ENCODE data around the gene ARF6.
"Not testable (repeated sequence)": the region's sequence is repeated elsewhere in the genome, so short reads cannot be mapped to it uniquely, and the experiment has no call there.

Gene ARF6

GRCh38 chr14:49923881-49924280 is 31.0 kb downstream of the ARF6 start:
- no peak overlapping the region for H3K27ac ChIP-seq (ENCODE audit: low read depth in 2 of 2, low read length in 2 of 2)
- no peak overlapping the region for H3K9ac ChIP-seq (ENCODE audit: low read depth in 1 of 2, low read length in 2 of 2)
- H3K4me3 ChIP-seq (ENCODE audit: low read length in 2 of 2): no peak overlapping the region
- no peaks in the 10 kb centered on the region for H3K9me3 ChIP-seq (ENCODE audit: control insufficient read depth in 2 of 2, low read length in 2 of 2)
- no peaks in the 10 kb centered on the region for H3K36me3 ChIP-seq (ENCODE audit: control insufficient read depth in 2 of 2, insufficient read depth in 2 of 2, low read length in 2 of 2)
- H3K4me1 ChIP-seq (ENCODE audit: control insufficient read depth in 2 of 2, insufficient read depth in 2 of 2, low read length in 2 of 2): peaks cover 4 to 5% of the 10 kb centered on the region in 2 donors
- H3K27me3 ChIP-seq (ENCODE audit: control insufficient read depth in 2 of 2, insufficient read depth in 2 of 2, low read length in 2 of 2): no peaks in the 10 kb centered on the region

GRCh38 chr14:49924852-49925251 is 32.0 kb downstream of the ARF6 start:
- H3K9ac ChIP-seq (ENCODE audit: low read depth in 1 of 2, low read length in 2 of 2): no peak overlapping the region
- no peaks in the 10 kb centered on the region for H3K27me3 ChIP-seq (ENCODE audit: control insufficient read depth in 2 of 2, insufficient read depth in 2 of 2, low read length in 2 of 2)
- peaks cover 4% of the 10 kb centered on the region in 2 donors for H3K4me1 ChIP-seq (ENCODE audit: control insufficient read depth in 2 of 2, insufficient read depth in 2 of 2, low read length in 2 of 2)
- H3K27ac ChIP-seq (ENCODE audit: low read depth in 2 of 2, low read length in 2 of 2): no peak overlapping the region
- no peaks in the 10 kb centered on the region for H3K36me3 ChIP-seq (ENCODE audit: control insufficient read depth in 2 of 2, insufficient read depth in 2 of 2, low read length in 2 of 2)
- no peaks in the 10 kb centered on the region for H3K9me3 ChIP-seq (ENCODE audit: control insufficient read depth in 2 of 2, low read length in 2 of 2)
- H3K4me3 ChIP-seq (ENCODE audit: low read length in 2 of 2): no peak overlapping the region

- Histone ChIP-seq H3K27ac (ENCODE audit: low read depth in 2 of 2, low read length in 2 of 2) (no peak overlapping the region), H3K36me3 (ENCODE audit: control insufficient read depth in 2 of 2, insufficient read depth in 2 of 2, low read length in 2 of 2) (no peaks in the 10 kb centered on the region), H3K4me1 (ENCODE audit: control insufficient read depth in 2 of 2, insufficient read depth in 2 of 2, low read length in 2 of 2) (no peaks in the 10 kb centered on the region), H3K9ac (ENCODE audit: low read depth in 1 of 2, low read length in 2 of 2) (no peak overlapping the region), H3K9me3 (ENCODE audit: control insufficient read depth in 2 of 2, low read length in 2 of 2) (no peaks in the 10 kb centered on the region), H3K4me3 (ENCODE audit: low read length in 2 of 2) (no peak overlapping the region), H3K27me3 (ENCODE audit: control insufficient read depth in 2 of 2, insufficient read depth in 2 of 2, low read length in 2 of 2) (no peaks in the 10 kb centered on the region)
Measured at GRCh38 chr14:49926803-49927202, 33.9 kb downstream of the ARF6 start.

GRCh38 chr14:49928015-49928414 is 35.1 kb downstream of the ARF6 start:
- H3K27me3 ChIP-seq (ENCODE audit: control insufficient read depth in 2 of 2, insufficient read depth in 2 of 2, low read length in 2 of 2): no peaks in the 10 kb centered on the region
- no peak overlapping the region for H3K4me3 ChIP-seq (ENCODE audit: low read length in 2 of 2)
- no peaks in the 10 kb centered on the region for H3K9me3 ChIP-seq (ENCODE audit: control insufficient read depth in 2 of 2, low read length in 2 of 2)
- no peaks in the 10 kb centered on the region for H3K36me3 ChIP-seq (ENCODE audit: control insufficient read depth in 2 of 2, insufficient read depth in 2 of 2, low read length in 2 of 2)
- no peaks in the 10 kb centered on the region for H3K4me1 ChIP-seq (ENCODE audit: control insufficient read depth in 2 of 2, insufficient read depth in 2 of 2, low read length in 2 of 2)
- H3K27ac ChIP-seq (ENCODE audit: low read depth in 2 of 2, low read length in 2 of 2): no peak overlapping the region
- no peak overlapping the region for H3K9ac ChIP-seq (ENCODE audit: low read depth in 1 of 2, low read length in 2 of 2)

GRCh38 chr14:49930720-49931119 is 37.8 kb downstream of the ARF6 start:
- no peaks in the 10 kb centered on the region for H3K9me3 ChIP-seq (ENCODE audit: control insufficient read depth in 2 of 2, low read length in 2 of 2)
- H3K27me3 ChIP-seq (ENCODE audit: control insufficient read depth in 2 of 2, insufficient read depth in 2 of 2, low read length in 2 of 2): no peaks in the 10 kb centered on the region
- no peak overlapping the region for H3K4me3 ChIP-seq (ENCODE audit: low read length in 2 of 2)
- H3K27ac ChIP-seq (ENCODE audit: low read depth in 2 of 2, low read length in 2 of 2): no peak overlapping the region
- no peak overlapping the region for H3K9ac ChIP-seq (ENCODE audit: low read depth in 1 of 2, low read length in 2 of 2)
- no peaks in the 10 kb centered on the region for H3K4me1 ChIP-seq (ENCODE audit: control insufficient read depth in 2 of 2, insufficient read depth in 2 of 2, low read length in 2 of 2)
- H3K36me3 ChIP-seq (ENCODE audit: control insufficient read depth in 2 of 2, insufficient read depth in 2 of 2, low read length in 2 of 2): no peaks in the 10 kb centered on the region

GRCh38 chr14:49931523-49931922 is 38.6 kb downstream of the ARF6 start:
- H3K9me3 ChIP-seq (ENCODE audit: control insufficient read depth in 2 of 2, low read length in 2 of 2): no peaks in the 10 kb centered on the region
- no peaks in the 10 kb centered on the region for H3K36me3 ChIP-seq (ENCODE audit: control insufficient read depth in 2 of 2, insufficient read depth in 2 of 2, low read length in 2 of 2)
- H3K9ac ChIP-seq (ENCODE audit: low read depth in 1 of 2, low read length in 2 of 2): no peak overlapping the region
- H3K4me1 ChIP-seq (ENCODE audit: control insufficient read depth in 2 of 2, insufficient read depth in 2 of 2, low read length in 2 of 2): no peaks in the 10 kb centered on the region
- no peaks in the 10 kb centered on the region for H3K27me3 ChIP-seq (ENCODE audit: control insufficient read depth in 2 of 2, insufficient read depth in 2 of 2, low read length in 2 of 2)
- no peak overlapping the region for H3K27ac ChIP-seq (ENCODE audit: low read depth in 2 of 2, low read length in 2 of 2)
- H3K4me3 ChIP-seq (ENCODE audit: low read length in 2 of 2): no peak overlapping the region

- H3K4me3 ChIP-seq (ENCODE audit: low read length in 2 of 2): no peak overlapping the region
- no peaks in the 10 kb centered on the region for H3K27me3 ChIP-seq (ENCODE audit: control insufficient read depth in 2 of 2, insufficient read depth in 2 of 2, low read length in 2 of 2)
- no peaks in the 10 kb centered on the region for H3K9me3 ChIP-seq (ENCODE audit: control insufficient read depth in 2 of 2, low read length in 2 of 2)
- H3K27ac ChIP-seq (ENCODE audit: low read depth in 2 of 2, low read length in 2 of 2): no peak overlapping the region
- no peaks in the 10 kb centered on the region for H3K4me1 ChIP-seq (ENCODE audit: control insufficient read depth in 2 of 2, insufficient read depth in 2 of 2, low read length in 2 of 2)
- no peaks in the 10 kb centered on the region for H3K36me3 ChIP-seq (ENCODE audit: control insufficient read depth in 2 of 2, insufficient read depth in 2 of 2, low read length in 2 of 2)
- no peak overlapping the region for H3K9ac ChIP-seq (ENCODE audit: low read depth in 1 of 2, low read length in 2 of 2)
Measured at GRCh38 chr14:49933128-49933527, 40.2 kb downstream of the ARF6 start.

- H3K4me1 ChIP-seq (ENCODE audit: control insufficient read depth in 2 of 2, insufficient read depth in 2 of 2, low read length in 2 of 2): no peaks in the 10 kb centered on the region
- no peaks in the 10 kb centered on the region for H3K9me3 ChIP-seq (ENCODE audit: control insufficient read depth in 2 of 2, low read length in 2 of 2)
- H3K36me3 ChIP-seq (ENCODE audit: control insufficient read depth in 2 of 2, insufficient read depth in 2 of 2, low read length in 2 of 2): no peaks in the 10 kb centered on the region
- no peaks in the 10 kb centered on the region for H3K27me3 ChIP-seq (ENCODE audit: control insufficient read depth in 2 of 2, insufficient read depth in 2 of 2, low read length in 2 of 2)
- no peak overlapping the region for H3K27ac ChIP-seq (ENCODE audit: low read depth in 2 of 2, low read length in 2 of 2)
- H3K4me3 ChIP-seq (ENCODE audit: low read length in 2 of 2): no peak overlapping the region
- H3K9ac ChIP-seq (ENCODE audit: low read depth in 1 of 2, low read length in 2 of 2): no peak overlapping the region
Measured at GRCh38 chr14:49933704-49934103, 40.8 kb downstream of the ARF6 start.

- no peaks in the 10 kb centered on the region for H3K4me1 ChIP-seq (ENCODE audit: control insufficient read depth in 2 of 2, insufficient read depth in 2 of 2, low read length in 2 of 2)
- H3K27ac ChIP-seq (ENCODE audit: low read depth in 2 of 2, low read length in 2 of 2): no peak overlapping the region
- no peak overlapping the region for H3K9ac ChIP-seq (ENCODE audit: low read depth in 1 of 2, low read length in 2 of 2)
- H3K27me3 ChIP-seq (ENCODE audit: control insufficient read depth in 2 of 2, insufficient read depth in 2 of 2, low read length in 2 of 2): no peaks in the 10 kb centered on the region
- no peaks in the 10 kb centered on the region for H3K36me3 ChIP-seq (ENCODE audit: control insufficient read depth in 2 of 2, insufficient read depth in 2 of 2, low read length in 2 of 2)
- H3K9me3 ChIP-seq (ENCODE audit: control insufficient read depth in 2 of 2, low read length in 2 of 2): no peaks in the 10 kb centered on the region
- no peak overlapping the region for H3K4me3 ChIP-seq (ENCODE audit: low read length in 2 of 2)
Measured at GRCh38 chr14:49934646-49935045, 41.8 kb downstream of the ARF6 start.

- Histone ChIP-seq H3K4me1 (ENCODE audit: control insufficient read depth in 2 of 2, insufficient read depth in 2 of 2, low read length in 2 of 2) (no peaks in the 10 kb centered on the region), H3K36me3 (ENCODE audit: control insufficient read depth in 2 of 2, insufficient read depth in 2 of 2, low read length in 2 of 2) (no peaks in the 10 kb centered on the region), H3K27me3 (ENCODE audit: control insufficient read depth in 2 of 2, insufficient read depth in 2 of 2, low read length in 2 of 2) (no peaks in the 10 kb centered on the region), H3K27ac (ENCODE audit: low read depth in 2 of 2, low read length in 2 of 2) (no peak overlapping the region), H3K9ac (ENCODE audit: low read depth in 1 of 2, low read length in 2 of 2) (no peak overlapping the region), H3K9me3 (ENCODE audit: control insufficient read depth in 2 of 2, low read length in 2 of 2) (no peaks in the 10 kb centered on the region), H3K4me3 (ENCODE audit: low read length in 2 of 2) (no peak overlapping the region)
Measured at GRCh38 chr14:49935526-49935925, 42.6 kb downstream of the ARF6 start.

- H3K27me3 ChIP-seq (ENCODE audit: control insufficient read depth in 2 of 2, insufficient read depth in 2 of 2, low read length in 2 of 2); H3K36me3 ChIP-seq (ENCODE audit: control insufficient read depth in 2 of 2, insufficient read depth in 2 of 2, low read length in 2 of 2); H3K27ac ChIP-seq (ENCODE audit: low read depth in 2 of 2, low read length in 2 of 2); H3K9ac ChIP-seq (ENCODE audit: low read depth in 1 of 2, low read length in 2 of 2); H3K9me3 ChIP-seq (ENCODE audit: control insufficient read depth in 2 of 2, low read length in 2 of 2); H3K4me3 ChIP-seq (ENCODE audit: low read length in 2 of 2); H3K4me1 ChIP-seq (ENCODE audit: control insufficient read depth in 2 of 2, insufficient read depth in 2 of 2, low read length in 2 of 2): not testable (repeated sequence)
Measured at GRCh38 chr14:49936246-49936645, 43.4 kb downstream of the ARF6 start.
